ENCODE results near the gene RAB11A. TPM values are rescaled to one million over a fixed set of nuclear protein-coding genes. Genes with fewer than 3 reads are reported as not detected.

The RAB11A gene
- total RNA-seq, 1 donor from 2014 or later: 98.2 TPM

DNA sequence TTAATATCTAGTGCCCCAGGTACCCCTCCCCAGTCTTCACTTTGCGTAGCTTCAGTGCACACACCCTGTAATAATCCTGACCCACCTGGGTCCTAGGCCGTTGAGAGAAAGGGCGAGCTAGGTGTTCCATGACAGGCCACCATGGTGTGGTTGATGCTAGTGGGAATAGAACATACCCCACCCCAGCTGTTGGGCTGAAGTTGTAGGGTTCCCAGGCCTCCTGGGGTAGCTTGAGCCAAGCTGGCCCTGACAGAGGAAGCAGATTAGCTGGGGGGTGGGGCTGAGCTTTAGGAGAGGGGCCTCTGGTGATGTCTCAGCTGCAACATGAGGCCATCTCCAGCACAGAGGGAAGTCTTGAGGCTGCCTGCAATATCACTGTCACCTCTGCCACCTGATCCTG, 40.5 kb downstream of the RAB11A start:
- no peak for DNase-seq
- Mint-ChIP-seq H3K27ac (no peak overlapping the region), H3K4me3 (no peak overlapping the region), H3K4me1 (peaks cover 9% of the 10 kb centered on the region), H3K9me3 (no peaks in the 10 kb centered on the region), H3K36me3 (ENCODE audit: low read depth) (peaks cover 34% of the 10 kb centered on the region), H3K27me3 (no peaks in the 10 kb centered on the region)
- ChIA-PET CTCF (no interaction called here), POLR2A (interaction anchor here (0.8 kb wide), 1 partner anchor 299 kb away, joined by 4 read pairs; the partner anchor contains the start of gene INTS14)
- no peak for ATAC-seq (ENCODE audit: low read depth)
- intact Hi-C loops (cut with micrococcal nuclease): no loop called here
- TF ChIP-seq CTCF (IDR thresholded peaks at IDR 0.05): no peak

GRCh38 chr15:65910341-65910740, 41.0 kb downstream of the RAB11A start:
- peaks cover 12% of the 10 kb centered on the region for H3K4me1 Mint-ChIP-seq
- no peak for ATAC-seq (ENCODE audit: low read depth)
- H3K4me3 Mint-ChIP-seq: no peak overlapping the region
- DNase-seq: no peak
- no peaks in the 10 kb centered on the region for H3K27me3 Mint-ChIP-seq
- H3K36me3 Mint-ChIP-seq (ENCODE audit: low read depth): peaks cover 30% of the 10 kb centered on the region
- ChIA-PET CTCF (no interaction called here), POLR2A (interaction anchor here (0.8 kb wide), 1 partner anchor 299 kb away, joined by 4 read pairs; the partner anchor contains the start of gene INTS14)
- no peak for TF ChIP-seq CTCF (IDR thresholded peaks at IDR 0.05)
- no peaks in the 10 kb centered on the region for H3K9me3 Mint-ChIP-seq
- H3K27ac Mint-ChIP-seq: no peak overlapping the region
- intact Hi-C loops (cut with micrococcal nuclease): no loop called here

GRCh38 chr15:65912235-65912634, 42.9 kb downstream of the RAB11A start:
- intact Hi-C loops (cut with micrococcal nuclease): no loop called here
- ChIA-PET CTCF (no interaction called here), POLR2A (no interaction called here)
- no peak for TF ChIP-seq CTCF (IDR thresholded peaks at IDR 0.05)
- ATAC-seq (ENCODE audit: low read depth) (no peak), DNase-seq (no peak)
- Mint-ChIP-seq H3K4me1 (peaks cover 30% of the 10 kb centered on the region), H3K36me3 (ENCODE audit: low read depth) (peaks cover 16% of the 10 kb centered on the region), H3K4me3 (no peak overlapping the region), H3K27ac (peak overlapping the region; percentile 7), H3K9me3 (no peaks in the 10 kb centered on the region), H3K27me3 (no peaks in the 10 kb centered on the region)

DNA sequence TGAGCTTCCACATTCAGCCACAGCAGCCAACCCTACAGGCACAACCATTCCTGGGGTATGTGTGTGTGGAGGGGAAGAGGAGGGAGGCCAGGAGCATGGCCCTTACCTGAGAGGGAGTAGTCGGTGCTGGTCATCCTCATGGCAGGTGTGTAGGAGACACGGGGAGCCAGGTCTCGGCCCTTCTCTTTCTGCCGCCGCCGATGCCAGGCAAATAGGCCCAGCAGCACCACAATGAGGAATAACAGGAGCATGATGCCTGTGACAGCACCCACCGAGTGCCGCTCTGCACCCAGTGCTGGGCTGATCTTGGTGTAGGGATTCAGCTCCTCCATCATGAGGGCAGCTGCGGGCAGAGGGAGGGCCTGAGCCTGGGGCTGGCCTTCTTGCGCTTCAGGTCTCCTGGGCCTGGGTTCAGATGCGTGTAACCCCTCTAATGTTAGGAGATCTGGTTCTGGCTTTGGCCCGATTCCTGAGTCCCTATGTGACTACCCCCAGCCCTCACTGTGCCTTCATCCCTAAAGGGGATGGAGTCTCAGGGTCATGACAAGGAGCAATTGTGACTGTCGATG, 44.4 kb downstream of the RAB11A start:
- Mint-ChIP-seq H3K4me3 (no peak overlapping the region), H3K4me1 (peaks cover 45% of the 10 kb centered on the region), H3K9me3 (no peaks in the 10 kb centered on the region), H3K27ac (no peak overlapping the region), H3K27me3 (no peaks in the 10 kb centered on the region), H3K36me3 (ENCODE audit: low read depth) (peaks cover 14% of the 10 kb centered on the region)
- CTCF ChIA-PET: no interaction called here
- POLR2A ChIA-PET: no interaction called here
- no peak for DNase-seq
- TF ChIP-seq CTCF (IDR thresholded peaks at IDR 0.05): no peak
- intact Hi-C loops (cut with micrococcal nuclease): no loop called here
- ATAC-seq (ENCODE audit: low read depth): no peak

DNA sequence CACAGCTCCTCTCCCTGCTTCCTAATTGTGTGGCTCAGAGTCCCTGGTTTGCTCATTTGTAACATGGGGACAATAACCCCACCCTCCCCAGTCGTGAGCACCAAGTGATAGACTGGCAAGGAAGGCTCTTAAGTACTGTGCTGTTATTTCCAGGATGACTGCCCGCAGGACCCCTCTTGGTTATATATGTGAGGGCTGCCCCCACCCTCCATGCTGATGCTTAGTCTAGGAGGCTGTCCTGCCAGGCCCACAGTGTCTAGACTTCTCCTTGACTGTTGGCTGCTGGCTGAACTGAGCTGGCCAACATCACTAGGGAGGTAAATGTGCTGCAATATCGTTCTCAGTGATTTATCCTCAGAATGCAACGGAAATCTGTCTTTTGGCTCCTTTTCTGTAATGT, 45.1 kb downstream of the RAB11A start:
- Mint-ChIP-seq H3K27ac (no peak overlapping the region), H3K9me3 (no peaks in the 10 kb centered on the region), H3K27me3 (no peaks in the 10 kb centered on the region), H3K4me1 (peaks cover 50% of the 10 kb centered on the region), H3K36me3 (ENCODE audit: low read depth) (peaks cover 16% of the 10 kb centered on the region), H3K4me3 (no peak overlapping the region)
- POLR2A ChIA-PET: no interaction called here
- CTCF ChIA-PET: no interaction called here
- intact Hi-C loops (cut with micrococcal nuclease): no loop called here
- ATAC-seq (ENCODE audit: low read depth): no peak
- no peak for DNase-seq
- no peak for TF ChIP-seq CTCF (IDR thresholded peaks at IDR 0.05)
